ENCODE data around the gene PTPRC.

GRCh38 chr1:198683449-198683848 lies 44.6 kb downstream of the PTPRC start:
- TF ChIP-seq EP300 (IDR thresholded peaks at IDR 0.05) (no peak), CTCF (IDR thresholded peaks at IDR 0.05) (no peak), POLR2AphosphoS5 (IDR thresholded peaks at IDR 0.05) (no peak), POLR2A (IDR thresholded peaks at IDR 0.05) (no peak)
